SK-N-MC (cell line): Measurements from ENCODE around the gene ZNF277.

Experiments
- DNase-seq: peaks from one replicate; pipeline ENCODE4 v3.0.0-alpha.2; 2011; ENCODE audit warnings: low read depth, low spot score
- H3K27ac ChIP-seq: fragments of 200-600 bp; sonication (generic); 2 replicates; pipeline ENCODE4 v1.5.1; 2016; ENCODE audit warnings: mixed run types
- H3K36me3 ChIP-seq: fragments of 200-600 bp; sonication (generic); 2 replicates; pipeline ENCODE4 v1.6.1; 2017; ENCODE audit warnings: antibody characterized with exemption, low read length, mixed read lengths; ENCODE audit not compliant: insufficient read depth
- H3K4me3 ChIP-seq: fragments of 200-600 bp; sonication (generic); 2 replicates; pipeline ENCODE4 v1.5.1; 2016
- H3K9ac ChIP-seq: fragments of 200-600 bp; sonication (generic); 2 replicates; pipeline ENCODE4 v1.8.0; 2017; ENCODE audit warnings: mixed run types, mixed read lengths; ENCODE audit not compliant: insufficient read length
- H3K9me3 ChIP-seq: fragments of 200-600 bp; sonication (generic); 2 replicates; pipeline ENCODE4 v1.6.1; 2017; ENCODE audit warnings: low read depth, mild to moderate bottlenecking, antibody characterized with exemption, low read length, moderate library complexity, mixed read lengths
- EZH2 ChIP-seq: fragments of 200-600 bp; sonication (generic); IDR thresholded peaks from one replicate; pipeline ENCODE4 v1.6.1; 2017; ENCODE audit warnings: antibody characterized with exemption
- FOXP2 ChIP-seq: optimal IDR thresholded peaks from 2 replicates; pipeline ENCODE3; 2011; ENCODE audit warnings: mild to moderate bottlenecking, moderate library complexity; ENCODE audit not compliant: insufficient read depth; ENCODE audit errors: extremely low read length, control extremely low read depth
- POLR2AphosphoS5 ChIP-seq: IDR thresholded peaks from 2 replicates; pipeline ENCODE4 v1.6.1; 2012; ENCODE audit warnings: mild to moderate bottlenecking, low read depth, low read length, borderline replicate concordance

ZNF277 gene

GRCh38 chr7:112206238-112206990 is at the start of gene ZNF277, which contains the start of gene DOCK4:
Gene ZNF277 (plus strand): TSS chr7:112206695. CDS start chr7:112206717, 22 bp downstream.
Gene DOCK4 (minus strand): TSS chr7:112206399. CDS start chr7:112206138, 261 bp downstream.
- Histone ChIP-seq H3K9ac (peak within 1 kb of the TSS; percentile 88), H3K27ac (no peak within 1 kb of the TSS), H3K36me3 (no peaks in the 10 kb centered on the region), H3K4me3 (peak within 1 kb of the TSS; percentile 100), H3K9me3 (no peaks in the 10 kb centered on the region)
- peak; percentile 96 for DNase-seq
- peak; percentile 85 for TF ChIP-seq POLR2AphosphoS5
- no peak for TF ChIP-seq EZH2
- no peak for TF ChIP-seq FOXP2

GRCh38 chr7:112157072-112157471 is 49.4 kb upstream of the ZNF277 start:
- DNase-seq: no peak
- Histone ChIP-seq H3K4me3 (no peak overlapping the region), H3K36me3 (no peaks in the 10 kb centered on the region), H3K27ac (no peak overlapping the region), H3K9me3 (no peaks in the 10 kb centered on the region), H3K9ac (no peak overlapping the region)
- TF ChIP-seq POLR2AphosphoS5 (no peak), EZH2 (no peak), FOXP2 (no peak)

GRCh38 chr7:112159351-112159750 is 47.1 kb upstream of the ZNF277 start:
- H3K27ac ChIP-seq: no peak overlapping the region

GRCh38 chr7:112160130-112160770 is 46.2 kb upstream of the ZNF277 start:
- Histone ChIP-seq H3K9me3 (no peaks in the 10 kb centered on the region), H3K9ac (no peak overlapping the region), H3K4me3 (no peak overlapping the region), H3K27ac (no peak overlapping the region), H3K36me3 (no peaks in the 10 kb centered on the region)
- no peak for DNase-seq
- TF ChIP-seq POLR2AphosphoS5 (no peak), FOXP2 (no peak), EZH2 (no peak)

More at GRCh38 chr7:112159351-112159750, 47.1 kb upstream of the ZNF277 start:
- no peaks in the 10 kb centered on the region for H3K9me3 ChIP-seq
- no peak for DNase-seq
- no peak overlapping the region for H3K9ac ChIP-seq
- H3K36me3 ChIP-seq: no peaks in the 10 kb centered on the region
- no peak overlapping the region for H3K4me3 ChIP-seq
- TF ChIP-seq POLR2AphosphoS5 (no peak), EZH2 (no peak), FOXP2 (no peak)

- H3K4me3 ChIP-seq: no peak overlapping the region
- TF ChIP-seq EZH2 (no peak), POLR2AphosphoS5 (no peak), FOXP2 (no peak)
- DNase-seq: no peak
- no peak overlapping the region for H3K27ac ChIP-seq
- H3K36me3 ChIP-seq: no peaks in the 10 kb centered on the region
- no peak overlapping the region for H3K9ac ChIP-seq
- H3K9me3 ChIP-seq: no peaks in the 10 kb centered on the region
These were observed 45.7 kb upstream of the ZNF277 start for GRCh38 chr7:112160771-112161150.

- H3K4me3 ChIP-seq: no peak overlapping the region
- TF ChIP-seq FOXP2: no peak
- no peak for TF ChIP-seq EZH2
- TF ChIP-seq POLR2AphosphoS5: no peak
- H3K9ac ChIP-seq: no peak overlapping the region
- no peak overlapping the region for H3K27ac ChIP-seq
- H3K36me3 ChIP-seq: no peaks in the 10 kb centered on the region
- no peak for DNase-seq
- no peaks in the 10 kb centered on the region for H3K9me3 ChIP-seq
These were observed 45.0 kb upstream of the ZNF277 start for GRCh38 chr7:112161253-112162141.

- TF ChIP-seq FOXP2: no peak
- no peak for TF ChIP-seq EZH2
- TF ChIP-seq POLR2AphosphoS5: no peak
These were observed 44.2 kb upstream of the ZNF277 start for GRCh38 chr7:112162142-112162766.

More at GRCh38 chr7:112162142-112162766, 44.2 kb upstream of the ZNF277 start:
- Histone ChIP-seq H3K36me3 (no peaks in the 10 kb centered on the region), H3K9ac (no peak overlapping the region), H3K4me3 (no peak overlapping the region), H3K27ac (no peak overlapping the region), H3K9me3 (no peaks in the 10 kb centered on the region)
- no peak for DNase-seq
